Measurements from ENCODE around the gene NAT8L. TPM values are rescaled to one million over a fixed set of nuclear protein-coding genes. Genes with fewer than 3 reads are reported as not detected.

The NAT8L gene
- total RNA-seq, 1 donor from 2014 or later: 14.9 TPM

GRCh38 chr4:2064276-2064991 lies 5.3 kb downstream of the NAT8L start:
- TF ChIP-seq CTCF (conservative IDR thresholded peaks at IDR 0.05): no peak
- Mint-ChIP-seq H3K4me3 (no peak overlapping the region), H3K27ac (no peak overlapping the region), H3K4me1 (ENCODE audit: unreplicated experiment) (peaks cover 5% of the 10 kb centered on the region), H3K9me3 (no peaks in the 10 kb centered on the region), H3K36me3 (no peaks in the 10 kb centered on the region), H3K27me3 (peaks cover 2% of the 10 kb centered on the region)
- no peak for DNase-seq (ENCODE audit: extremely low spot score, unreplicated experiment)

- Mint-ChIP-seq H3K27me3 (peaks cover 2% of the 10 kb centered on the region), H3K27ac (no peak overlapping the region), H3K4me3 (no peak overlapping the region), H3K36me3 (no peaks in the 10 kb centered on the region), H3K4me1 (ENCODE audit: unreplicated experiment) (peaks cover 5% of the 10 kb centered on the region), H3K9me3 (no peaks in the 10 kb centered on the region)
- no peak for DNase-seq (ENCODE audit: extremely low spot score, unreplicated experiment)
- no peak for TF ChIP-seq CTCF (conservative IDR thresholded peaks at IDR 0.05)
Observed at GRCh38 chr4:2065106-2065930, 6.2 kb downstream of the NAT8L start.

- no peaks in the 10 kb centered on the region for H3K9me3 Mint-ChIP-seq
- TF ChIP-seq CTCF (conservative IDR thresholded peaks at IDR 0.05): no peak
- no peak overlapping the region for H3K4me3 Mint-ChIP-seq
- peaks cover 5% of the 10 kb centered on the region for H3K4me1 Mint-ChIP-seq (ENCODE audit: unreplicated experiment)
- no peak for DNase-seq (ENCODE audit: extremely low spot score, unreplicated experiment)
- H3K27me3 Mint-ChIP-seq: peaks cover 2% of the 10 kb centered on the region
- no peak overlapping the region for H3K27ac Mint-ChIP-seq
- no peaks in the 10 kb centered on the region for H3K36me3 Mint-ChIP-seq
Observed at GRCh38 chr4:2066011-2066551, 7.0 kb downstream of the NAT8L start.

- no peaks in the 10 kb centered on the region for H3K9me3 Mint-ChIP-seq
Observed at GRCh38 chr4:2066571-2067445, 7.7 kb downstream of the NAT8L start.

More at GRCh38 chr4:2066571-2067445, 7.7 kb downstream of the NAT8L start:
- Mint-ChIP-seq H3K4me3 (no peak overlapping the region), H3K27me3 (peaks cover under 1% of the 10 kb centered on the region), H3K36me3 (no peaks in the 10 kb centered on the region), H3K27ac (no peak overlapping the region), H3K4me1 (ENCODE audit: unreplicated experiment) (peaks cover 5% of the 10 kb centered on the region)
- no peak for TF ChIP-seq CTCF (conservative IDR thresholded peaks at IDR 0.05)
- DNase-seq (ENCODE audit: extremely low spot score, unreplicated experiment): no peak
